Measurements from ENCODE around the gene ERC2. TPM values are rescaled to one million over a fixed set of nuclear protein-coding genes. Genes with fewer than 3 reads are reported as not detected.

The ERC2 gene
- polyA plus RNA-seq, 1 experiment = 0.07 TPM

GRCh38 chr3:56205406-56205805 is 262.9 kb downstream of the ERC2 start:
- H3K27ac ChIP-seq (ENCODE audit: low read depth, low read length) = no peak overlapping the region
- ChIA-PET POLR2A (no interaction called here), CTCF (no interaction called here)
- TF ChIP-seq CTCF (IDR thresholded peaks at IDR 0.05; ENCODE audit: low read depth, low read length) = no peak
- no peaks in the 10 kb centered on the region for H3K9me3 ChIP-seq (ENCODE audit: control insufficient read depth, insufficient read depth, low read length)
- no peaks in the 10 kb centered on the region for H3K27me3 ChIP-seq (ENCODE audit: control insufficient read depth, insufficient read depth, low read length)
- no peak for DNase-seq (ENCODE audit: low read depth, low spot score)
- H3K4me3 ChIP-seq (ENCODE audit: low read depth, low read length) = no peak overlapping the region

- Histone ChIP-seq H3K4me3 (ENCODE audit: low read depth, low read length) (no peak overlapping the region), H3K27me3 (ENCODE audit: control insufficient read depth, insufficient read depth, low read length) (no peaks in the 10 kb centered on the region), H3K27ac (ENCODE audit: low read depth, low read length) (no peak overlapping the region), H3K9me3 (ENCODE audit: control insufficient read depth, insufficient read depth, low read length) (no peaks in the 10 kb centered on the region)
- ChIA-PET POLR2A (no interaction called here), CTCF (interaction anchor here (1.3 kb wide), 1 partner anchor 47 kb away, joined by 5 read pairs; no protein-coding TSS in a partner anchor)
- no peak for TF ChIP-seq CTCF (IDR thresholded peaks at IDR 0.05; ENCODE audit: low read depth, low read length)
- no peak for DNase-seq (ENCODE audit: low read depth, low spot score)
These were observed 265.3 kb downstream of the ERC2 start for GRCh38 chr3:56202997-56203396.

- POLR2A ChIA-PET = no interaction called here
These were observed 266.9 kb downstream of the ERC2 start for GRCh38 chr3:56201407-56201806.

GRCh38 chr3:56200251-56200650 is 268.0 kb downstream of the ERC2 start:
- H3K9me3 ChIP-seq (ENCODE audit: control insufficient read depth, insufficient read depth, low read length) = no peaks in the 10 kb centered on the region
- no peak for DNase-seq (ENCODE audit: low read depth, low spot score)
- ChIA-PET POLR2A (no interaction called here), CTCF (no interaction called here)
- TF ChIP-seq CTCF (IDR thresholded peaks at IDR 0.05; ENCODE audit: low read depth, low read length) = no peak
- H3K4me3 ChIP-seq (ENCODE audit: low read depth, low read length) = no peak overlapping the region
- no peaks in the 10 kb centered on the region for H3K27me3 ChIP-seq (ENCODE audit: control insufficient read depth, insufficient read depth, low read length)
- no peak overlapping the region for H3K27ac ChIP-seq (ENCODE audit: low read depth, low read length)

More at GRCh38 chr3:56201407-56201806, 266.9 kb downstream of the ERC2 start:
- CTCF ChIA-PET = no interaction called here
- no peak for DNase-seq (ENCODE audit: low read depth, low spot score)
- Histone ChIP-seq H3K27me3 (ENCODE audit: control insufficient read depth, insufficient read depth, low read length) (no peaks in the 10 kb centered on the region), H3K4me3 (ENCODE audit: low read depth, low read length) (no peak overlapping the region), H3K27ac (ENCODE audit: low read depth, low read length) (no peak overlapping the region), H3K9me3 (ENCODE audit: control insufficient read depth, insufficient read depth, low read length) (no peaks in the 10 kb centered on the region)
- TF ChIP-seq CTCF (IDR thresholded peaks at IDR 0.05; ENCODE audit: low read depth, low read length) = no peak

- H3K27me3 ChIP-seq (ENCODE audit: control insufficient read depth, insufficient read depth, low read length) = no peaks in the 10 kb centered on the region
- TF ChIP-seq CTCF (IDR thresholded peaks at IDR 0.05; ENCODE audit: low read depth, low read length) = no peak
- no peak overlapping the region for H3K4me3 ChIP-seq (ENCODE audit: low read depth, low read length)
- H3K9me3 ChIP-seq (ENCODE audit: control insufficient read depth, insufficient read depth, low read length) = no peaks in the 10 kb centered on the region
- no peak for DNase-seq (ENCODE audit: low read depth, low spot score)
- H3K27ac ChIP-seq (ENCODE audit: low read depth, low read length) = no peak overlapping the region
- ChIA-PET CTCF (no interaction called here), POLR2A (no interaction called here)
These were observed 270.3 kb downstream of the ERC2 start for GRCh38 chr3:56197991-56198390.
